SJSA1 (cell line): ENCODE data around the gene CRISP1. TPM values are rescaled to one million over a fixed set of nuclear protein-coding genes. Genes with fewer than 3 reads are reported as not detected.
"Not testable (repeated sequence)": the region's sequence is repeated elsewhere in the genome, so short reads cannot be mapped to it uniquely, and the experiment has no call there.

Experiments
- DNase-seq, 2 experiments: peaks; one replicate each; pipeline ENCODE4 v3.0.0-alpha.2; 2015 to 2020; ENCODE audit warnings: low spot score in 2 of 2, low read depth in 1 of 2
- H3K27ac ChIP-seq: fragments of 250-450 bp; sonication (Bioruptor Pico); 2 replicates; pipeline ENCODE4 v1.5.1; 2020; ENCODE audit warnings: mild to moderate bottlenecking, moderate library complexity
- H3K27me3 ChIP-seq: fragments of 250-450 bp; sonication (Bioruptor Pico); replicated peaks from 2 replicates; pipeline ENCODE4 v1.5.1; 2020; ENCODE audit warnings: mild to moderate bottlenecking, moderate library complexity
- H3K36me3 ChIP-seq: fragments of 250-450 bp; sonication (Bioruptor Pico); 2 replicates; pipeline ENCODE4 v1.5.1; 2020; ENCODE audit warnings: mild to moderate bottlenecking
- H3K4me1 ChIP-seq: fragments of 250-450 bp; sonication (Bioruptor Pico); replicated peaks from 2 replicates; pipeline ENCODE4 v1.6.1; 2021; ENCODE audit warnings: mild to moderate bottlenecking
- H3K4me3 ChIP-seq: fragments of 250-450 bp; sonication (Bioruptor Pico); 2 replicates; pipeline ENCODE4 v1.5.1; 2020; ENCODE audit warnings: mild to moderate bottlenecking
- H3K9me3 ChIP-seq: fragments of 250-450 bp; sonication (Bioruptor Pico); replicated peaks from 2 replicates; pipeline ENCODE4 v1.5.1; 2020; ENCODE audit warnings: mild to moderate bottlenecking
- total RNA-seq: library from RNA; depleted of rRNA; stranded (reverse); fragments of >200 nt; shearing (Covaris generic); gene quantifications from 2 replicates; pipeline ENCODE4 v1.2.3, GENCODE V29; 2014; rRNA removed

CRISP1 gene
- total RNA-seq, 1 experiment from 2014 or later, result not detected

DNA sequence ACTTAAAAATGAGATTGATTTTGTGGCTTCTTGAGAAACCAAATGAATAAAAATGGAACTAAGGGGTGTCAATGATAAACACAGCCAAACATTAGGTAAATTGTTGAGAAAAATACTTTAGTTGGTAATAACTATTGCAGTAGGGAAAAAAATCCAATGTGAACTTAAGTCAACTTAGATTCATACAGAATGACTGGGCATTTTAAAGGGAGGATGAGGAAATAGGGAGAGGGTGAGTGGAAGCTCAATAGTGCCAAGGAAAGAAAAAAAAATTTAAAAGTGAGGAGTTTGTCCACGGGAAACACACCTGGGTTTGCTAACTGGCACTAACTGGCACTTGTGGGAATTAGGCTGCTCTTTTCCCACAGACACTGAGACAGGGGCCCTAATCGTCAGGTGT lies 53.1 kb downstream of the CRISP1 start:
- Histone ChIP-seq H3K9me3 (no peaks in the 10 kb centered on the region), H3K4me1 (no peaks in the 10 kb centered on the region), H3K4me3 (no peak overlapping the region), H3K36me3 (no peaks in the 10 kb centered on the region), H3K27ac (no peak overlapping the region), H3K27me3 (no peaks in the 10 kb centered on the region)
- DNase-seq, result no peak

DNA sequence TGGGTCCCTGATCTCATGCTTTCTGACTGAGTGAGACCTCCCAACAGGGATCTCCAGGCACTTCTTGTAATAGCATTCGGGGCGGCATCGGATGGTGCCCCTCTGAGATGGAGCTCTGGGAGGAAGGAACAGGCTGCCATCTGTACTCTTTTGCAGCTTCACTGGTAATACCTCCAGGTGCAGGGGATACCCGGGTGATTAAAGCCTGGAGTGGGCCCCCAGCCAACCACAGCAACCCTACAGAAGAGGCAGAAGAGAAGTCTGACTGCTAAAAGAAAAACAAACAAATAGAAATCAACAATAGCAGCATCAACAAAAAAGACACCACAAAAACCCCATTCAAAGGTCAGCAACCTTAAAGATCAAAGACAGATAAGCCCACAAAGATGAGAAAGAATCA lies 60.2 kb downstream of the CRISP1 start:
- Histone ChIP-seq H3K9me3 (no peaks in the 10 kb centered on the region), H3K4me1 (no peaks in the 10 kb centered on the region), H3K4me3 (no peak overlapping the region), H3K27me3 (no peaks in the 10 kb centered on the region), H3K27ac (no peak overlapping the region), H3K36me3 (no peaks in the 10 kb centered on the region)
- no peak for DNase-seq

DNA sequence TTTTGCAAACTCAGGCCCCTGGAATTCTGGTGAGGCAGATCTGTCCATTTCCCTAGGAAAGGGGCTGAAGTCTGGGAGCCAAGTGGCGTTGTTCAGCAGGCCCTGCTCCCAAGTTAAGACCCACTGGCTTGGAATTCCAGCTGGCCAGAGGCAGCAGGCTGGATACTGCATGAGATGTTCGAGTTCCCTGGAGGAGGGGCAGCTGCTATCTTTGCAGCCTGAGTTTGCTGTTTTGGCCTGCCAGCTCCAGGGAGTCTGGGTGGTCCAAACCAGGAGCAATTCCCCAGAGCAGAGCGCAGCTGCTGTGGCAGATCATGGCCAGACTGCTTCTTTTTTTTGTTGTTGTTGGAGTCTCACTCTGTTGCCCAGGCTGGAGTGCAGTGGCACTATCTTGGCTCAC lies 61.1 kb downstream of the CRISP1 start:
- H3K4me1 ChIP-seq, result no peaks in the 10 kb centered on the region
- no peak overlapping the region for H3K27ac ChIP-seq
- H3K27me3 ChIP-seq, result no peaks in the 10 kb centered on the region
- no peak overlapping the region for H3K4me3 ChIP-seq
- no peaks in the 10 kb centered on the region for H3K36me3 ChIP-seq
- no peaks in the 10 kb centered on the region for H3K9me3 ChIP-seq
- DNase-seq, result no peak

DNA sequence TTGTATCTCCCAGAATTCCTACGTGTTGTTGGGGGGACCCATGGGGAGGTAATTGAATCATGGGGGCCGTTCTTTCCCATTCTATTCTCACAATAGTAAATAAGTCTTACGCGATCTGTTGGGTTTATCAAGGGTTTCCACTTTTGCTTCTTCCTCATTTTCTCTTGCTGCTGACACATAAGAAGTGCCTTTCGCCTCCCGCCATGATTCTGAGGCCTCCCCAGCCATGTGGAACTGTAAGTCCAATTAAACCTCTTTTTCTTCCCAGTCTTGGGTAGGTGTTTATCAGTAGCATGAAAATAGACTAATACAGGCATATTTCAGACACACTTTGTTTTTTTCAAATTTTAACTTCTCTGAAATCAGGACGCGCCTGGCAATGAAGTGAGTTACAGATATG lies 64.8 kb downstream of the CRISP1 start:
- Histone ChIP-seq H3K36me3 (no peaks in the 10 kb centered on the region), H3K4me3 (no peak overlapping the region), H3K9me3 (no peaks in the 10 kb centered on the region), H3K27me3 (no peaks in the 10 kb centered on the region), H3K27ac (no peak overlapping the region), H3K4me1 (no peaks in the 10 kb centered on the region)
- no peak for DNase-seq

DNA sequence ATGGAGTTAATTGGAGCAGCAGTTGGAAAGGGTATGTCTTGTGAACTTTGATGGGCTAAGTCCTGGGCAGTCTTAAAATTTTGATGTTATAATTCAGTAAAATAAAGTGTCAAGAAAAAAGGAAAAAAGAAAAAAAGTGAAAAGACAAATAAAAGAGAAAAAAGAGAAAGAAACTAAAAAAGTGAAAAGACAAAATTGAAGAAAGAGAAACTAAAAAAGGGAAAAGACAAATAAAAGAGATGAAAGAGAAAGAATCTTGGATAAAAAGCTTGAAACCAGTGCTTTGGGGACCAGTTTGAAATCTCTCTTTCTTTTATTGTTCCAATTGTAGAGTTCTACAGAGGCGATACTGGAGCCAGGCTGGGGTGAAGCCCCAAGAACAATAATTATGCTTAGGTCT lies 67.2 kb downstream of the CRISP1 start:
- H3K4me1 ChIP-seq, result no peaks in the 10 kb centered on the region
- H3K27ac ChIP-seq, result no peak overlapping the region
- no peak overlapping the region for H3K4me3 ChIP-seq
- no peaks in the 10 kb centered on the region for H3K36me3 ChIP-seq
- H3K9me3 ChIP-seq, result no peaks in the 10 kb centered on the region
- DNase-seq, result no peak
- H3K27me3 ChIP-seq, result no peaks in the 10 kb centered on the region

DNA sequence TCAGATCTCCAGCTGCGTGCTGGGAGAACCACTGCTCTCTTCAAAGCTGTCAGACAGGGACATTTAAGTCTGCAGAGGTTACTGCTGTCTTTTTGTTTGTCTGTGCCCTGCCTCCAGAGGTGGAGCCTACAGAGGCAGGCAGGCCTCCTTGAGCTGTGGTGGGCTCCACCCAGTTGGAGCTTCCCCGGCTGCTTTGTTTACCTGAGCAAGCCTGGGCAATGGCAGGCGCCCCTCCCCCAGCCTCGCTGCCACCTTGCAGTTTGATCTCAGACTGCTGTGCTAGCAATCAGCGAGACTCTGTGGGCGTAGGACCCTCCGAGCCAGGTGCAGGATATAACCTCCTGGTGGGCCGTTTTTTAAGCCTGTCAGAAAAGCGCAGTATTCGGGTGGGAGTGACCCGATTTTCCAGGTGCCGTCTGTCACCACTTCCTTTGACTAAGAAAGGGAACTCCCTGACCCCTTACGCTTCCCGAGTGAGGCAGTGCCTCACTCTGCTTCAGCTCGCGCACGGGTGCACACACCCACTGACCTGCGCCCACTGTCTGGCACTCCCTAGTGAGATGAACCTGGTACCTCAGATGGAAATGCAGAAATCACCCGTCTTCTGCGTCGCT lies 69.4 kb downstream of the CRISP1 start:
- H3K9me3 ChIP-seq, H3K36me3 ChIP-seq: not testable (repeated sequence)

DNA sequence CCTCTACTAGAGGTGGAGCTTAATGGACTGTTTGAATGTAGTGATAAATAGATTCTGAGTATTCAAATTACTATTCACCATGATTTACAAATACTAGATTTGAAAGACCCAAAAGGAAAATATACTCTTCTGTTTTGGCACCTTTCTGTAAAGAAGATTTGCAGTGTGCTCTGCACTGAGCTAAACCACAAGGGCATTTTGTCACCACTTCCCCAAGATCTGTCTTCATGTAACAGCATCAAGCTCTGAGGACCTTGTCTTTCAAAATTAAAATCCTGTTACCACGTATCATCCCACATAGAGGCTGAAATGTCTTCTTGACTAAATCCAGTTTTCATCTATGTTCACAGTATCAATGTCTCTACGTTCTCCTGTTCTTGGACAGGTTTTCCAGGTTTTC lies 76.0 kb downstream of the CRISP1 start:
- Histone ChIP-seq H3K27ac (no peak overlapping the region), H3K27me3 (no peaks in the 10 kb centered on the region)

More for the DNA sequence above, 69.4 kb downstream of the CRISP1 start:
- H3K4me3 ChIP-seq, H3K27me3 ChIP-seq, H3K4me1 ChIP-seq, DNase-seq, H3K27ac ChIP-seq: not testable (repeated sequence)

DNA sequence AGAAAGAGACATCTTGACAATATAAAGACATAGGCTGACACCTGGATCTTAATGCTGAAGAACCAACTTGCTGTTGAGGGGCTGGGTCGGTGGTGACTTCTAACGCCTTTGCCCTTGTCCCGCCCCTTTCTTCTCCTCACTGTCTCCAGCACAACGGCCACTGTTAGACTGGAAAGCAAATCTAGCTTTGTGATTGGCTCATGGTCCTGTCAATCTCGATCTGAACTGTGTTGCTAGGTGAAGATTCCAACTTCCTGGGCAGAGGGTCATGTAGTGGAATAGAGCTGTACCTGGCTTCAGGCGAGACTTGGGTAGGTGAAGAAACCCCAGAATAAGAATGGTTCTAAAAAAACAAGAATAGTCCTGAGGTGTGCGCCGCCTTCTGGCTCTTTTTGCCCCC lies 79.2 kb downstream of the CRISP1 start, which contains the start of gene PGK2:
TSS of gene PGK2 (minus strand) at position 110 of the 400 bp plus-strand sequence. CDS start at position 12, 98 bp downstream.
- H3K27me3 ChIP-seq, result no peaks in the 10 kb centered on the region
- no peaks in the 10 kb centered on the region for H3K4me1 ChIP-seq
- no peak within 1 kb of the TSS for H3K27ac ChIP-seq
- DNase-seq, result no peak
- no peaks in the 10 kb centered on the region for H3K36me3 ChIP-seq
- H3K9me3 ChIP-seq, result 0 out of 2 replicates have a peak, but pooled peaks cover 2% of the 10 kb centered on the region
- H3K4me3 ChIP-seq, result no peak within 1 kb of the TSS

More for the DNA sequence above, 76.0 kb downstream of the CRISP1 start:
- H3K9me3 ChIP-seq, result 0 out of 2 replicates have a peak, but pooled peaks cover 2% of the 10 kb centered on the region
- no peaks in the 10 kb centered on the region for H3K36me3 ChIP-seq
- no peak overlapping the region for H3K4me3 ChIP-seq
- H3K4me1 ChIP-seq, result no peaks in the 10 kb centered on the region
- no peak for DNase-seq

DNA sequence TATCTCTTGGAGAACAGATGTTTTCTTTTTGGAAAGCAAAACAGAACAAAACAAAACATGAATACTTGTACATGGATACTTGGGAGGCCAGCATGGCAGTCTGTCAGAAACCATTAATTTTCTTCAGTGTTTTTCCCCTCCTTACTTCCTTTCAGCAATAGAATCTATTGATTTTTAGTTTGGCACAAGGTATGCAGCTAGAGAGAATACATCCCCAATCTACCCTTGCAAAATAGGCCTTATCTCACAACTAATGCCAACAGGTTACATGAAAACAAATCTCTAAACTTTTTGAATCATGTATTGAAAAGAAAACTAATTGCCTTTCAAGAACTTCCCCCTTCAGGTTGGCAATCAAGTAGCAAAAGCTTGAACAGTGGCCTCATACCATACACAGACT lies 82.1 kb downstream of the CRISP1 start:
- no peaks in the 10 kb centered on the region for H3K36me3 ChIP-seq
- no peak overlapping the region for H3K4me3 ChIP-seq
- H3K27ac ChIP-seq, result no peak overlapping the region
- no peaks in the 10 kb centered on the region for H3K9me3 ChIP-seq
- H3K4me1 ChIP-seq, result no peaks in the 10 kb centered on the region
- no peaks in the 10 kb centered on the region for H3K27me3 ChIP-seq
- DNase-seq, result no peak

Other genes with a start within 250 kb of the CRISP1 start
- gene RHAG, start 229.7 kb downstream of the CRISP1 start, total RNA-seq, result not detected in 2 replicates
- gene CRISP2, start 153.0 kb downstream of the CRISP1 start, total RNA-seq, result not detected in 2 replicates
- gene CRISP3, start 122.1 kb downstream of the CRISP1 start, total RNA-seq, result not detected in 2 replicates
- not detected in 2 replicates for gene PGK2, start 79.2 kb downstream of the CRISP1 start, total RNA-seq
- gene DEFB114, start 97.6 kb upstream of the CRISP1 start, total RNA-seq, result not detected in 2 replicates
- gene DEFB113, start 103.1 kb upstream of the CRISP1 start, total RNA-seq, result not detected in 2 replicates
- gene DEFB110, start 155.5 kb upstream of the CRISP1 start, total RNA-seq, result not detected in 2 replicates
- not detected in 2 replicates for gene DEFB112, start 183.4 kb upstream of the CRISP1 start, total RNA-seq